Activated T-helper 1 cell treated with anti-CD3 and anti-CD28 coated beads, Interleukin-12 subunit alpha, Interleukin-12 subunit beta, Interleukin-2, Interleukin-4 antibody, amounts not matched to agents 30 ng/mL and 10 ng/mL and 1 ng/mL, durations not matched to agents 14 hours and 24 hours and 36 hours (primary cell): ENCODE results near the gene RPS16. TPM values are rescaled to one million over a fixed set of nuclear protein-coding genes. Genes with fewer than 3 reads are reported as not detected.

Experiments
- DNase-seq: peaks from one replicate; pipeline ENCODE4 v3.0.0; 2021; ENCODE audit warnings: low spot score
- H3K27ac Mint-ChIP-seq: one replicate; pipeline ENCODE4 v1.8.0; 2021; ENCODE audit warnings: mild to moderate bottlenecking, mixed read lengths
- H3K27me3 Mint-ChIP-seq: one replicate; pipeline ENCODE4 v1.8.0; 2022; ENCODE audit warnings: mild to moderate bottlenecking, moderate library complexity, mixed read lengths; ENCODE audit not compliant: insufficient read depth
- H3K36me3 Mint-ChIP-seq: one replicate; pipeline ENCODE4 v1.8.0; 2021; ENCODE audit warnings: low read depth, mixed read lengths
- H3K4me1 Mint-ChIP-seq: one replicate; pipeline ENCODE4 v1.8.0; 2021; ENCODE audit warnings: low read depth, mixed read lengths
- H3K4me3 Mint-ChIP-seq: one replicate; pipeline ENCODE4 v1.8.0; 2021; ENCODE audit warnings: mild to moderate bottlenecking, moderate library complexity, mixed read lengths
- H3K9me3 Mint-ChIP-seq: one replicate; pipeline ENCODE4 v1.8.0; 2021; ENCODE audit warnings: mixed read lengths
- intact Hi-C: fragments of 100-400 bp; cut with micrococcal nuclease; formaldehyde crosslinking; loops from one replicate; pipeline ENCODE4 v1.15.1; 2024
- total RNA-seq: library from RNA; stranded (reverse); gene quantifications from 2 replicates; pipeline ENCODE4 v1.2.3, GENCODE V29; 2022

The RPS16 gene
- total RNA-seq, 1 donor from 2014 or later: 2,532 TPM

DNA sequence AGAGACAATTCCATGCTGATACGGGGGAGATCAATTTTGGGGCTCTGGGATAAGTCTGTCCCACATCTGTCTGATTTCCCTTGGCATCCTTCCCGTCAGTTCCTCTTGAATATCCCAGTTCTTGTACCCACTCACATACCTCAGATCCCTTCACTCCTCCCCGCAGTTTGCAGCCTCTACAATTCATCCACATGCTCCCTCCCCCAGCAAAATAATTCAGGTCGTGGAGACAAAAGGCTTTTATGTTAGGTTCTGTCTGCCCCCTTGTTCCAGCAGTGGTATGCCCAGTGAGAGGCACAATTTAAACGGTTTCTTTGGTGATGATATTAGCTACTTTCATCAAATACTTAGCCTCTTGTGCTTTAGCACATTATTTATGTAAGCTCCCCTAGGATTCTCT lies 9.6 kb downstream of the RPS16 start:
- Mint-ChIP-seq H3K9me3 (no peaks in the 10 kb centered on the region), H3K36me3 (peaks cover 20% of the 10 kb centered on the region), H3K27ac (no peak overlapping the region), H3K4me1 (peaks cover 10% of the 10 kb centered on the region), H3K27me3 (no peaks in the 10 kb centered on the region), H3K4me3 (no peak overlapping the region)
- no peak for DNase-seq
- intact Hi-C loops: no loop called here

GRCh38 chr19:39425744-39426143 lies 10.0 kb downstream of the RPS16 start:
- intact Hi-C loops: no loop called here
- Mint-ChIP-seq H3K9me3 (no peaks in the 10 kb centered on the region), H3K27me3 (no peaks in the 10 kb centered on the region), H3K36me3 (peaks cover 18% of the 10 kb centered on the region), H3K4me1 (peaks cover 6% of the 10 kb centered on the region), H3K27ac (no peak overlapping the region), H3K4me3 (no peak overlapping the region)
- DNase-seq: no peak

GRCh38 chr19:39424934-39425333 lies 10.8 kb downstream of the RPS16 start:
- no peak overlapping the region for H3K4me3 Mint-ChIP-seq
- no peak overlapping the region for H3K27ac Mint-ChIP-seq
- H3K27me3 Mint-ChIP-seq: no peaks in the 10 kb centered on the region
- no peaks in the 10 kb centered on the region for H3K4me1 Mint-ChIP-seq
- no peaks in the 10 kb centered on the region for H3K9me3 Mint-ChIP-seq
- intact Hi-C loops: no loop called here
- H3K36me3 Mint-ChIP-seq: peaks cover 16% of the 10 kb centered on the region
- no peak for DNase-seq

- intact Hi-C loops: no loop called here
- no peak overlapping the region for H3K4me3 Mint-ChIP-seq
- no peak for DNase-seq
- no peaks in the 10 kb centered on the region for H3K9me3 Mint-ChIP-seq
- H3K4me1 Mint-ChIP-seq: no peaks in the 10 kb centered on the region
- H3K27ac Mint-ChIP-seq: no peak overlapping the region
- H3K36me3 Mint-ChIP-seq: peaks cover 16% of the 10 kb centered on the region
- H3K27me3 Mint-ChIP-seq: no peaks in the 10 kb centered on the region
These were observed 12.3 kb downstream of the RPS16 start for GRCh38 chr19:39423258-39424086.

DNA sequence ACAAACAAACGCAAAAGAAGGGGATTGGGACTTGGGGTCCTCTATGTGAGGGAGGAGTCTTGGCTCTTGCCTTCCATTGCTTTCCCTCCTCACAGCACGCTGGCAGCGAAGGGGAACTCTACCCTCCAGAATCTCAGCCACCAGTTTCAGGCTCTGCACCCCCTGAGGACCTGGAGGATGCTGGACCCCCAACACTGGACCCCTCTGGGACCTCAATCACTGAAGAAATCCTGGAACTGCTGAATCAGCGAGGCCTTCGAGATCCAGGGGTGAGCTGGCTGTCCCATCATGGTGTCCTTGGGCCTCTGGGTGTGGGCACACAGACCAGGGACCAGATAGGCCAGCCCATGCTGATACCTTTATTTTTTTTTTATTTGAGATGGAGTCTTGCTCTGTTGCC lies 13.7 kb downstream of the RPS16 start:
- Mint-ChIP-seq H3K4me1 (no peaks in the 10 kb centered on the region), H3K27me3 (no peaks in the 10 kb centered on the region), H3K4me3 (no peak overlapping the region), H3K9me3 (no peaks in the 10 kb centered on the region), H3K27ac (no peak overlapping the region), H3K36me3 (peaks cover 18% of the 10 kb centered on the region)
- intact Hi-C loops: no loop called here
- no peak for DNase-seq

GRCh38 chr19:39420769-39421168 lies 15.0 kb downstream of the RPS16 start:
- no peak for DNase-seq
- H3K27ac Mint-ChIP-seq: no peak overlapping the region
- H3K9me3 Mint-ChIP-seq: no peaks in the 10 kb centered on the region
- H3K36me3 Mint-ChIP-seq: peaks cover 13% of the 10 kb centered on the region
- intact Hi-C loops: no loop called here
- H3K4me1 Mint-ChIP-seq: no peaks in the 10 kb centered on the region
- no peak overlapping the region for H3K4me3 Mint-ChIP-seq
- H3K27me3 Mint-ChIP-seq: no peaks in the 10 kb centered on the region

- Mint-ChIP-seq H3K36me3 (peaks cover 13% of the 10 kb centered on the region), H3K27ac (no peak overlapping the region), H3K4me3 (peak overlapping the region; percentile 30), H3K27me3 (no peaks in the 10 kb centered on the region), H3K9me3 (no peaks in the 10 kb centered on the region), H3K4me1 (peaks cover 7% of the 10 kb centered on the region)
- intact Hi-C loops: no loop called here
- no peak for DNase-seq
These were observed 16.7 kb downstream of the RPS16 start for GRCh38 chr19:39419003-39419402.

GRCh38 chr19:39417463-39418181 lies 18.1 kb downstream of the RPS16 start:
- peaks cover 7% of the 10 kb centered on the region for H3K36me3 Mint-ChIP-seq
- H3K27ac Mint-ChIP-seq: no peak overlapping the region
- peaks cover 12% of the 10 kb centered on the region for H3K4me1 Mint-ChIP-seq
- H3K4me3 Mint-ChIP-seq: no peak overlapping the region
- H3K27me3 Mint-ChIP-seq: no peaks in the 10 kb centered on the region
- H3K9me3 Mint-ChIP-seq: no peaks in the 10 kb centered on the region
- intact Hi-C loops: no loop called here
- no peak for DNase-seq

GRCh38 chr19:39416152-39417120 lies 19.3 kb downstream of the RPS16 start:
- DNase-seq: no peak
- Mint-ChIP-seq H3K36me3 (peaks cover 7% of the 10 kb centered on the region), H3K4me3 (no peak overlapping the region), H3K27ac (no peak overlapping the region), H3K4me1 (peaks cover 19% of the 10 kb centered on the region), H3K9me3 (no peaks in the 10 kb centered on the region), H3K27me3 (no peaks in the 10 kb centered on the region)
- intact Hi-C loops: no loop called here

- Mint-ChIP-seq H3K4me3 (peak overlapping the region; percentile 3), H3K36me3 (peaks cover 7% of the 10 kb centered on the region), H3K4me1 (peaks cover 29% of the 10 kb centered on the region), H3K27me3 (no peaks in the 10 kb centered on the region), H3K9me3 (no peaks in the 10 kb centered on the region), H3K27ac (no peak overlapping the region)
- intact Hi-C loops: no loop called here
- DNase-seq: no peak
These were observed 20.4 kb downstream of the RPS16 start for GRCh38 chr19:39415111-39416046.

- Mint-ChIP-seq H3K4me3 (peak overlapping the region; percentile 92), H3K9me3 (no peaks in the 10 kb centered on the region), H3K27ac (peak overlapping the region; percentile 69), H3K27me3 (no peaks in the 10 kb centered on the region), H3K4me1 (peaks cover 33% of the 10 kb centered on the region), H3K36me3 (peaks cover 7% of the 10 kb centered on the region)
- intact Hi-C loops: loop anchor here (5.0 kb wide), 1 partner anchor 1848 kb away; the partner anchor contains the start of gene HNRNPUL1
- DNase-seq: no peak
These were observed 21.7 kb downstream of the RPS16 start for GRCh38 chr19:39413911-39414608.
